ENCODE results near the gene CTDSP1. TPM values are rescaled to one million over a fixed set of nuclear protein-coding genes. Genes with fewer than 3 reads are reported as not detected.

The CTDSP1 gene
- total and polyA plus RNA-seq, 3 donors from 2014 or later: 60.7 to 87.3 (median 65.2) TPM

- no peak for TF ChIP-seq POLR2A (IDR thresholded peaks at IDR 0.05)
- TF ChIP-seq CTCF (IDR thresholded peaks at IDR 0.05): no peak
- H3K36me3 ChIP-seq (ENCODE audit: low read depth, missing control alignments): no peaks in the 10 kb centered on the region
- 34 to 45% methylated on average over 6 to 8 of the region's 8 CpGs for WGBS, 2 donors
- H3K27ac ChIP-seq: peak overlapping the region; percentile 66 to 90
- H3K27me3 ChIP-seq: no peaks in the 10 kb centered on the region
- intact Hi-C loops (cut with DNase I; ENCODE audit: low total_unique reads): loop anchor here (10.0 kb wide), 1 partner anchor 150 kb away; no protein-coding TSS in a partner anchor
- peaks cover 37% of the 10 kb centered on the region for H3K4me1 ChIP-seq
- DNase-seq: no peak
- H3K9me3 ChIP-seq: no peaks in the 10 kb centered on the region
- H3K4me3 ChIP-seq: peak overlapping the region in 1 of 2 donors; percentile 54
These were observed 5.5 kb downstream of the CTDSP1 start for GRCh38 chr2:218405086-218405745.

- Histone ChIP-seq H3K36me3 (ENCODE audit: low read depth, missing control alignments) (no peaks in the 10 kb centered on the region), H3K9me3 (no peaks in the 10 kb centered on the region), H3K27me3 (no peaks in the 10 kb centered on the region), H3K4me3 (peak overlapping the region; percentile 54 to 55), H3K4me1 (peaks cover 37% of the 10 kb centered on the region), H3K27ac (peak overlapping the region; percentile 66 to 90)
- no peak for TF ChIP-seq POLR2A (IDR thresholded peaks at IDR 0.05)
- TF ChIP-seq CTCF (IDR thresholded peaks at IDR 0.05): peak in 1 of 3 experiments; percentile 17
- intact Hi-C loops (cut with DNase I; ENCODE audit: low total_unique reads): loop anchor here (10.0 kb wide), 1 partner anchor 149 kb away; no protein-coding TSS in a partner anchor
- no peak for DNase-seq
- WGBS, 2 donors: 2 to 7% methylated on average over 5 to 15 of the region's 15 CpGs
These were observed 6.1 kb downstream of the CTDSP1 start for GRCh38 chr2:218405746-218406208.

DNA sequence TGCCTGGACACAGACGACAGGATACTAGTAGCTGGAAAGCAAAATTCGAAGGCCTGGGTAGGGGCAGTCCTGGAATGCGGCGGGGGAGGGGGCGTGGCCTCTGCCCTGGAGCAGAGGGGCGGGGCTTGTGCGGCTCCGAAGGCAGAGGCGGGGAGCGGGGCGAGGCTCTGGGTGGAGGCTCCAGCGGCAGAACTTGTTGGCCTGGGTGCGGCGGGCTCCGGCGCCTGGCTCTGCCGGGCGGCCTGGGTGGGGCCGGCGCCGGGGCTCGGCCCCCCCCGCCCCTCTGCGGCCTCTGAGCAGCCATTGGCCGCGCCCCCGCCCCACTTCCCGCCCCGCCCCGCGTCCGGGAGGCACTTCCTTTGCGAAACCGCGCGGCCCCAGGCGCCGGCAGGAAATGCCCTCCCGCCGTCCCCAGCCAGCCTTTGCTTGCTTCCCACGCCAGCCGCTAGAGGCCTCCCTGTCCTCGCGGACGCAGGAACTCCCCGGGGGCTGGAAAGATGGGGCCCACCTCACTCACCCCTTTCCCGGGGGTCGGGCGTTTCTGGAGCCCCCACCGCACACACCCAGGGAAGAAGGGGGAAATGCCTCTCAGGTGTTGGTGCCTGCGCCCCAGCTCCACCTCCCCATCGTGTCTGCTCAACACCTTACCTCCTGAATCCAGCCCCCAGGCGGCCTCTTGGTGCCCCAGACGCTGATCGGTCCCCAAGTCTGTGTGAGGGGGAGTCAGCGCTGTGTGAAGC, 6.7 kb downstream of the CTDSP1 start:
- Histone ChIP-seq H3K27ac (peak overlapping the region; percentile 66 to 90), H3K4me3 (peak overlapping the region; percentile 54 to 55), H3K9me3 (no peaks in the 10 kb centered on the region), H3K36me3 (ENCODE audit: low read depth, missing control alignments) (no peaks in the 10 kb centered on the region), H3K4me1 (peaks cover 33% of the 10 kb centered on the region), H3K27me3 (no peaks in the 10 kb centered on the region)
- 0% methylated on average over 33 to 48 of the region's 56 CpGs for WGBS, 2 donors
- DNase-seq: peak; percentile 96
- TF ChIP-seq CTCF (IDR thresholded peaks at IDR 0.05): peak; percentile 66 to 70 (median 68)
- no peak for TF ChIP-seq POLR2A (IDR thresholded peaks at IDR 0.05)
- intact Hi-C loops (cut with DNase I; ENCODE audit: low total_unique reads): loop anchor here (10.0 kb wide), 1 partner anchor 148 kb away; no protein-coding TSS in a partner anchor

GRCh38 chr2:218406949-218407618, 7.4 kb downstream of the CTDSP1 start:
- TF ChIP-seq POLR2A (IDR thresholded peaks at IDR 0.05): no peak
- no peak for TF ChIP-seq CTCF (IDR thresholded peaks at IDR 0.05)
- Histone ChIP-seq H3K4me1 (peaks cover 27% of the 10 kb centered on the region), H3K4me3 (peak overlapping the region; percentile 54 to 55), H3K36me3 (ENCODE audit: low read depth, missing control alignments) (no peaks in the 10 kb centered on the region), H3K9me3 (no peaks in the 10 kb centered on the region), H3K27ac (peak overlapping the region; percentile 66 to 90), H3K27me3 (no peaks in the 10 kb centered on the region)
- 2% methylated on average over 13 of the region's 13 CpGs for WGBS, 2 donors
- intact Hi-C loops (cut with DNase I; ENCODE audit: low total_unique reads): loop anchor here (10.0 kb wide), 1 partner anchor 148 kb away; no protein-coding TSS in a partner anchor
- DNase-seq: peak; percentile 69

Data from testis (tissue), 3 donors.